C1 segment of cervical spinal cord (tissue), 14 donors: ENCODE data around the gene PALS1.
"Not testable (repeated sequence)": the region's sequence is repeated elsewhere in the genome, so short reads cannot be mapped to it uniquely, and the experiment has no call there.

Experiments
- DNase-seq, 14 donors: peaks; one replicate each; lab custom pipeline; 2025; lab: John Stamatoyannopoulos, UW

The PALS1 gene

GRCh38 chr14:67257906-67258305 is 16.7 kb downstream of the PALS1 start:
- no peak for DNase-seq

- DNase-seq: no peak
These were observed 19.7 kb downstream of the PALS1 start for GRCh38 chr14:67260965-67261364.

- DNase-seq: no peak
These were observed 22.4 kb downstream of the PALS1 start for GRCh38 chr14:67263499-67264149.

- DNase-seq: no peak
These were observed 23.9 kb downstream of the PALS1 start for GRCh38 chr14:67265131-67265530.

- no peak for DNase-seq
These were observed 26.5 kb downstream of the PALS1 start for GRCh38 chr14:67267576-67268328.

- DNase-seq: peak in 2 of 14 donors; percentile 15 to 16
These were observed 27.4 kb downstream of the PALS1 start for GRCh38 chr14:67268426-67269150.

GRCh38 chr14:67269298-67270060 is 28.2 kb downstream of the PALS1 start:
- no peak for DNase-seq

GRCh38 chr14:67270145-67270753 is 29.0 kb downstream of the PALS1 start:
- peak in 2 of 14 donors; percentile 21 to 23 for DNase-seq

- DNase-seq: no peak
These were observed 29.7 kb downstream of the PALS1 start for GRCh38 chr14:67270933-67271332.

GRCh38 chr14:67273281-67273680 is 32.0 kb downstream of the PALS1 start:
- not testable (repeated sequence) for DNase-seq

GRCh38 chr14:67276131-67276530 is 34.9 kb downstream of the PALS1 start:
- no peak for DNase-seq

GRCh38 chr14:67280506-67280905 is 39.3 kb downstream of the PALS1 start:
- DNase-seq: no peak

- peak in 1 of 14 donors; percentile 7 for DNase-seq
These were observed 44.7 kb downstream of the PALS1 start for GRCh38 chr14:67285876-67286452.
